ENCODE measurements around the gene BFSP2. TPM values are rescaled to one million over a fixed set of nuclear protein-coding genes. Genes with fewer than 3 reads are reported as not detected.
A peak's percentile ranks its signal among the peaks of the same experiment; 100 is the strongest.

Gene BFSP2
- total and polyA plus RNA-seq, 2 of the 13 experiments (the other 11 are each of a cell fraction or from before 2014, with no cell fraction given), result not detected

GRCh38 chr3:133469140-133469731, 69.4 kb downstream of the BFSP2 start (continued):
- TF ChIP-seq, protein P1, sequence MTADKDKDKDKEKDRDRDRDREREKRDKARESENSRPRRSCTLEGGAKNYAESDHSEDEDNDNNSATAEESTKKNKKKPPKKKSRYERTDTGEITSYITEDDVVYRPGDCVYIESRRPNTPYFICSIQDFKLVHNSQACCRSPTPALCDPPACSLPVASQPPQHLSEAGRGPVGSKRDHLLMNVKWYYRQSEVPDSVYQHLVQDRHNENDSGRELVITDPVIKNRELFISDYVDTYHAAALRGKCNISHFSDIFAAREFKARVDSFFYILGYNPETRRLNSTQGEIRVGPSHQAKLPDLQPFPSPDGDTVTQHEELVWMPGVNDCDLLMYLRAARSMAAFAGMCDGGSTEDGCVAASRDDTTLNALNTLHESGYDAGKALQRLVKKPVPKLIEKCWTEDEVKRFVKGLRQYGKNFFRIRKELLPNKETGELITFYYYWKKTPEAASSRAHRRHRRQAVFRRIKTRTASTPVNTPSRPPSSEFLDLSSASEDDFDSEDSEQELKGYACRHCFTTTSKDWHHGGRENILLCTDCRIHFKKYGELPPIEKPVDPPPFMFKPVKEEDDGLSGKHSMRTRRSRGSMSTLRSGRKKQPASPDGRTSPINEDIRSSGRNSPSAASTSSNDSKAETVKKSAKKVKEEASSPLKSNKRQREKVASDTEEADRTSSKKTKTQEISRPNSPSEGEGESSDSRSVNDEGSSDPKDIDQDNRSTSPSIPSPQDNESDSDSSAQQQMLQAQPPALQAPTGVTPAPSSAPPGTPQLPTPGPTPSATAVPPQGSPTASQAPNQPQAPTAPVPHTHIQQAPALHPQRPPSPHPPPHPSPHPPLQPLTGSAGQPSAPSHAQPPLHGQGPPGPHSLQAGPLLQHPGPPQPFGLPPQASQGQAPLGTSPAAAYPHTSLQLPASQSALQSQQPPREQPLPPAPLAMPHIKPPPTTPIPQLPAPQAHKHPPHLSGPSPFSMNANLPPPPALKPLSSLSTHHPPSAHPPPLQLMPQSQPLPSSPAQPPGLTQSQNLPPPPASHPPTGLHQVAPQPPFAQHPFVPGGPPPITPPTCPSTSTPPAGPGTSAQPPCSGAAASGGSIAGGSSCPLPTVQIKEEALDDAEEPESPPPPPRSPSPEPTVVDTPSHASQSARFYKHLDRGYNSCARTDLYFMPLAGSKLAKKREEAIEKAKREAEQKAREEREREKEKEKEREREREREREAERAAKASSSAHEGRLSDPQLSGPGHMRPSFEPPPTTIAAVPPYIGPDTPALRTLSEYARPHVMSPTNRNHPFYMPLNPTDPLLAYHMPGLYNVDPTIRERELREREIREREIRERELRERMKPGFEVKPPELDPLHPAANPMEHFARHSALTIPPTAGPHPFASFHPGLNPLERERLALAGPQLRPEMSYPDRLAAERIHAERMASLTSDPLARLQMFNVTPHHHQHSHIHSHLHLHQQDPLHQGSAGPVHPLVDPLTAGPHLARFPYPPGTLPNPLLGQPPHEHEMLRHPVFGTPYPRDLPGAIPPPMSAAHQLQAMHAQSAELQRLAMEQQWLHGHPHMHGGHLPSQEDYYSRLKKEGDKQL (CRISPR knock-in tag; IDR thresholded peaks at IDR 0.05; ENCODE audit: low read depth), result 0 out of 2 replicates have a peak, but pooled peaks have one; percentile 35
- TF ChIP-seq NCOR1 (IDR thresholded peaks at IDR 0.05; ENCODE audit: borderline replicate concordance, low read length) (peak; percentile 78; the same call in 1 of the 2 replicates), ZNF280D (CRISPR knock-in tag; IDR thresholded peaks at IDR 0.05) (peak; percentile 39; the same call in 1 of the 2 replicates), HDAC1 (CRISPR knock-in tag; IDR thresholded peaks at IDR 0.05) (peak; percentile 62; the same call in 1 of the 2 replicates), KAT7 (CRISPR knock-in tag; IDR thresholded peaks at IDR 0.05; ENCODE audit: borderline replicate concordance) (no peak), ZFY (CRISPR knock-in tag; IDR thresholded peaks at IDR 0.05) (peak; percentile 32), ZBED4 (CRISPR knock-in tag; IDR thresholded peaks at IDR 0.05; ENCODE audit: borderline replicate concordance) (no peak), ZGPAT (CRISPR knock-in tag; IDR thresholded peaks at IDR 0.05) (peak; percentile 67), ZNF263 (CRISPR knock-in tag; IDR thresholded peaks at IDR 0.05) (no peak), EP300 (IDR thresholded peaks at IDR 0.05; ENCODE audit: low read depth in 2 of 2, low read length in 2 of 2) (peak; percentile 47 to 81; a peak in 1 of 4 replicates), EP300 (CRISPR knock-in tag; IDR thresholded peaks at IDR 0.05; ENCODE audit: borderline replicate concordance) (peak; percentile 57; the same call in 1 of the 2 replicates), ZNF572 (CRISPR knock-in tag; IDR thresholded peaks at IDR 0.05) (0 out of 2 replicates have a peak, but pooled peaks have one; percentile 24)
